ENCODE data around the gene TIMM17A.
"Not testable (repeated sequence)": the region's sequence is repeated elsewhere in the genome, so short reads cannot be mapped to it uniquely, and the experiment has no call there.

TIMM17A gene

GRCh38 chr1:201955009-201955728 lies at the start of gene TIMM17A:
Gene TIMM17A (plus strand): TSS chr1:201955503. CDS start chr1:201955527, 24 bp downstream.
- DNase-seq = peak; percentile 88

- no peak for DNase-seq
These were observed 49.0 kb upstream of the TIMM17A start for GRCh38 chr1:201906336-201906735.

GRCh38 chr1:201907621-201908020 lies 47.7 kb upstream of the TIMM17A start:
- no peak for DNase-seq

- no peak for DNase-seq
These were observed 43.3 kb upstream of the TIMM17A start for GRCh38 chr1:201911826-201912571.

- DNase-seq = no peak
These were observed 42.5 kb upstream of the TIMM17A start for GRCh38 chr1:201912832-201913231.

- no peak for DNase-seq
These were observed 40.7 kb upstream of the TIMM17A start for GRCh38 chr1:201914456-201915235.

- no peak for DNase-seq
These were observed 38.6 kb upstream of the TIMM17A start for GRCh38 chr1:201916649-201917249.

GRCh38 chr1:201917362-201918033 lies 37.8 kb upstream of the TIMM17A start:
- DNase-seq = no peak

- no peak for DNase-seq
These were observed 37.0 kb upstream of the TIMM17A start for GRCh38 chr1:201918343-201918742.

- DNase-seq = no peak
These were observed 33.2 kb upstream of the TIMM17A start for GRCh38 chr1:201921952-201922558.

GRCh38 chr1:201925301-201925567 lies 30.1 kb upstream of the TIMM17A start:
- no peak for DNase-seq

- DNase-seq = no peak
These were observed 29.2 kb upstream of the TIMM17A start for GRCh38 chr1:201925981-201926645.

- no peak for DNase-seq
These were observed 27.0 kb upstream of the TIMM17A start for GRCh38 chr1:201928266-201928665.

- no peak for DNase-seq
These were observed 25.2 kb upstream of the TIMM17A start for GRCh38 chr1:201930137-201930536.

- no peak for DNase-seq
These were observed 24.5 kb upstream of the TIMM17A start for GRCh38 chr1:201930803-201931202.

GRCh38 chr1:201933840-201934430 lies 21.4 kb upstream of the TIMM17A start:
- no peak for DNase-seq

- DNase-seq = no peak
These were observed 17.6 kb upstream of the TIMM17A start for GRCh38 chr1:201937624-201938213.

- no peak for DNase-seq
These were observed 16.8 kb upstream of the TIMM17A start for GRCh38 chr1:201938440-201939035.

- no peak for DNase-seq
These were observed 16.2 kb upstream of the TIMM17A start for GRCh38 chr1:201939148-201939547.

- DNase-seq = no peak
These were observed 15.7 kb upstream of the TIMM17A start for GRCh38 chr1:201939574-201939973.

- not testable (repeated sequence) for DNase-seq
These were observed 15.0 kb upstream of the TIMM17A start for GRCh38 chr1:201940316-201940715.

Measured in stimulated activated CD4-positive, alpha-beta T cell treated with anti-CD3 and anti-CD28 coated beads, Interleukin-12 subunit alpha, Interleukin-12 subunit beta, amount 100 ng/mL, for 4 hours (primary cell).